GM21390 (cell line): Measurements from ENCODE around the gene DYNC1I1.

Source experiments
- ATAC-seq: cut with Tn5 transposase; IDR thresholded peaks from one replicate; pipeline ENCODE4 v1.9.1; 2021; ENCODE audit not compliant: unreplicated experiment

DYNC1I1 gene

GRCh38 chr7:96074871-96075270 is 302.5 kb downstream of the DYNC1I1 start:
- ATAC-seq = no peak

GRCh38 chr7:96075510-96076349 is 303.4 kb downstream of the DYNC1I1 start:
- ATAC-seq = peak; percentile 89

- ATAC-seq = no peak
These were observed 304.0 kb downstream of the DYNC1I1 start for GRCh38 chr7:96076350-96076707.

GRCh38 chr7:96080027-96080426 is 307.7 kb downstream of the DYNC1I1 start:
- ATAC-seq = no peak

- no peak for ATAC-seq
These were observed 312.7 kb downstream of the DYNC1I1 start for GRCh38 chr7:96084881-96085553.

GRCh38 chr7:96085953-96086352 is 313.6 kb downstream of the DYNC1I1 start:
- ATAC-seq = no peak

- ATAC-seq = no peak
These were observed 316.2 kb downstream of the DYNC1I1 start for GRCh38 chr7:96088579-96088978.

- no peak for ATAC-seq
These were observed 317.2 kb downstream of the DYNC1I1 start for GRCh38 chr7:96089511-96089910.

GRCh38 chr7:96090756-96091155 is 318.4 kb downstream of the DYNC1I1 start:
- ATAC-seq = no peak

GRCh38 chr7:96093435-96093834 is 321.1 kb downstream of the DYNC1I1 start:
- no peak for ATAC-seq

- ATAC-seq = no peak
These were observed 325.5 kb downstream of the DYNC1I1 start for GRCh38 chr7:96097835-96098234.

- ATAC-seq = no peak
These were observed 328.4 kb downstream of the DYNC1I1 start for GRCh38 chr7:96100737-96101136.

- ATAC-seq = no peak
These were observed 329.9 kb downstream of the DYNC1I1 start for GRCh38 chr7:96102096-96102811.

GRCh38 chr7:96104984-96105383 is 332.6 kb downstream of the DYNC1I1 start:
- ATAC-seq = no peak

GRCh38 chr7:96111405-96111804 is 339.1 kb downstream of the DYNC1I1 start:
- ATAC-seq = no peak

- ATAC-seq = no peak
These were observed 341.8 kb downstream of the DYNC1I1 start for GRCh38 chr7:96114190-96114589.

GRCh38 chr7:96116173-96116572 is 343.8 kb downstream of the DYNC1I1 start:
- ATAC-seq = no peak

GRCh38 chr7:96118449-96119001 is 346.2 kb downstream of the DYNC1I1 start:
- no peak for ATAC-seq

- ATAC-seq = no peak
These were observed 348.3 kb downstream of the DYNC1I1 start for GRCh38 chr7:96120445-96121225.

GRCh38 chr7:96121752-96122151 is 349.4 kb downstream of the DYNC1I1 start:
- ATAC-seq = no peak

- ATAC-seq = no peak
These were observed 350.4 kb downstream of the DYNC1I1 start for GRCh38 chr7:96122746-96123145.
